Stimulated activated memory B cell treated with anti-CD40 and anti-IgM and Interleukin-4, amounts not matched to agents 10 μg/mL and 1 μg/mL and 100 μg/mL, for 72 hours (primary cell): ENCODE results near the gene KIAA0232.
"Not testable (repeated sequence)": the region's sequence is repeated elsewhere in the genome, so short reads cannot be mapped to it uniquely, and the experiment has no call there.

Experiments
- ATAC-seq: fragments of 150-1000 bp; cut with Tn5 transposase; 2 replicates; pipeline ENCODE4 v1.10.0; 2021
- H3K27ac Mint-ChIP-seq: one replicate; pipeline ENCODE4 v1.8.0; 2022; ENCODE audit warnings: mild to moderate bottlenecking, mixed read lengths
- H3K27me3 Mint-ChIP-seq: one replicate; pipeline ENCODE4 v1.8.0; 2022; ENCODE audit warnings: mixed read lengths
- H3K36me3 Mint-ChIP-seq: one replicate; pipeline ENCODE4 v1.8.0; 2022; ENCODE audit warnings: mixed read lengths
- H3K4me1 Mint-ChIP-seq: one replicate; pipeline ENCODE4 v1.8.0; 2022; ENCODE audit warnings: mixed read lengths
- H3K4me3 Mint-ChIP-seq: one replicate; pipeline ENCODE4 v1.8.0; 2022; ENCODE audit warnings: mild to moderate bottlenecking, moderate library complexity, mixed read lengths
- H3K9me3 Mint-ChIP-seq: one replicate; pipeline ENCODE4 v1.8.0; 2022; ENCODE audit warnings: mixed read lengths

KIAA0232 gene

DNA sequence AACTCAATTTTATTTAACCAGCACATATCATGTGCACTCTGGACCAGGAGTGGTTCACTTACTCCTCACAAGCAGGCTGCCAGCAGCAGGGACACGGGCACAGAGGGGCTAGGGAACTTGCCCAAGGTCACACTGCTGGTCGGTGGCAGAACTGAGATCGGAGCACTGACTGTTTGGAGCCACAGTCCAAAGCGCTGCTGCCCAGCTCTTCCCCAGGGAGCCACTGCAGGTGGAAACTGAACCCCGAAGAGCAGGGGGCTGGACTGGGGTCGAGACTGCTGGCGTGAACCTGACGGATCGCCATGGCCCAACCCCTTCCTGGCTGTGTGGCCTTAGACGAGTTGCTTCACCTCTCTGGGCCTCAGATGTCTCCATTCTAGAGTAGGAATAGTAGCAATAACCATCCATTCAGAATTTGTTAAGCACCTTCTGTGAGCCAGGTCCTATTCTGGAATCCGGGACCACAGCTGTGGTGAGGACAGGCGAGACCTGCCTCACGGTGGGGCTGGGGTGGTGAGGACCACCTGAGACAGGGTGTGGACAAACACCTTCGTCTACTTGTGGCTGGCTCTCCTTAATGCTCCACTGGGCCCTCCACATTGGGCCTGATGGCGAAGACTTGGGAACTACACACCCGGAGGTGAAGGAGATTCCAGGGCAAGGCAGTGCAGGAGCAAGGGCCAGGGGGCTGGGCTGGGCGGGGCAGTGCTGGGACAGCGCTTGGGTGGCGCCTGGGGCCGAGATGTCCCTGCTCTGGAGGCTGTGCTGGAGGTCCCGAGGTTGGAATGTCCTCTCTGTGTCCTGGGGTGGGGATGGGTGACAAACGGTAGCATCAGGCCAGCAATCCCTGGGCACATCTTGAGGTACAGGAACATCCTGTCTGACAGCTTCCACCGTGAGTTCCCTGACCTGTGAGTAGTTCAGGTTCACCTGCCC, 32.0 kb upstream of the KIAA0232 start:
- H3K27ac Mint-ChIP-seq, result no peak overlapping the region
- H3K9me3 Mint-ChIP-seq, result no peaks in the 10 kb centered on the region
- no peak overlapping the region for H3K4me3 Mint-ChIP-seq
- H3K36me3 Mint-ChIP-seq, result no peaks in the 10 kb centered on the region
- peaks cover 27% of the 10 kb centered on the region for H3K27me3 Mint-ChIP-seq
- no peaks in the 10 kb centered on the region for H3K4me1 Mint-ChIP-seq
- ATAC-seq, result no peak

- ATAC-seq, result no peak
- Mint-ChIP-seq H3K4me3 (no peak overlapping the region), H3K27me3 (peaks cover 26% of the 10 kb centered on the region), H3K36me3 (no peaks in the 10 kb centered on the region), H3K27ac (no peak overlapping the region), H3K9me3 (no peaks in the 10 kb centered on the region), H3K4me1 (no peaks in the 10 kb centered on the region)
Observed at GRCh38 chr4:6751611-6752485, 30.7 kb upstream of the KIAA0232 start.

GRCh38 chr4:6752486-6752829, 30.1 kb upstream of the KIAA0232 start:
- Mint-ChIP-seq H3K9me3 (no peaks in the 10 kb centered on the region), H3K36me3 (no peaks in the 10 kb centered on the region), H3K27ac (no peak overlapping the region), H3K4me1 (no peaks in the 10 kb centered on the region), H3K4me3 (no peak overlapping the region), H3K27me3 (peaks cover 20% of the 10 kb centered on the region)
- no peak for ATAC-seq

- H3K9me3 Mint-ChIP-seq, result no peaks in the 10 kb centered on the region
- no peak for ATAC-seq
- no peak overlapping the region for H3K4me3 Mint-ChIP-seq
- H3K4me1 Mint-ChIP-seq, result no peaks in the 10 kb centered on the region
- no peaks in the 10 kb centered on the region for H3K36me3 Mint-ChIP-seq
- peaks cover 17% of the 10 kb centered on the region for H3K27me3 Mint-ChIP-seq
- no peak overlapping the region for H3K27ac Mint-ChIP-seq
Observed at GRCh38 chr4:6753103-6753560, 29.4 kb upstream of the KIAA0232 start.

- no peak for ATAC-seq
- Mint-ChIP-seq H3K27ac (no peak overlapping the region), H3K36me3 (no peaks in the 10 kb centered on the region), H3K4me1 (no peaks in the 10 kb centered on the region), H3K27me3 (peaks cover 17% of the 10 kb centered on the region), H3K4me3 (no peak overlapping the region), H3K9me3 (no peaks in the 10 kb centered on the region)
Observed at GRCh38 chr4:6753891-6754290, 28.6 kb upstream of the KIAA0232 start.

GRCh38 chr4:6754481-6755087, 27.9 kb upstream of the KIAA0232 start:
- Mint-ChIP-seq H3K27ac (no peak overlapping the region), H3K36me3 (no peaks in the 10 kb centered on the region), H3K27me3 (peaks cover 10% of the 10 kb centered on the region), H3K4me3 (no peak overlapping the region), H3K4me1 (no peaks in the 10 kb centered on the region), H3K9me3 (no peaks in the 10 kb centered on the region)
- no peak for ATAC-seq

DNA sequence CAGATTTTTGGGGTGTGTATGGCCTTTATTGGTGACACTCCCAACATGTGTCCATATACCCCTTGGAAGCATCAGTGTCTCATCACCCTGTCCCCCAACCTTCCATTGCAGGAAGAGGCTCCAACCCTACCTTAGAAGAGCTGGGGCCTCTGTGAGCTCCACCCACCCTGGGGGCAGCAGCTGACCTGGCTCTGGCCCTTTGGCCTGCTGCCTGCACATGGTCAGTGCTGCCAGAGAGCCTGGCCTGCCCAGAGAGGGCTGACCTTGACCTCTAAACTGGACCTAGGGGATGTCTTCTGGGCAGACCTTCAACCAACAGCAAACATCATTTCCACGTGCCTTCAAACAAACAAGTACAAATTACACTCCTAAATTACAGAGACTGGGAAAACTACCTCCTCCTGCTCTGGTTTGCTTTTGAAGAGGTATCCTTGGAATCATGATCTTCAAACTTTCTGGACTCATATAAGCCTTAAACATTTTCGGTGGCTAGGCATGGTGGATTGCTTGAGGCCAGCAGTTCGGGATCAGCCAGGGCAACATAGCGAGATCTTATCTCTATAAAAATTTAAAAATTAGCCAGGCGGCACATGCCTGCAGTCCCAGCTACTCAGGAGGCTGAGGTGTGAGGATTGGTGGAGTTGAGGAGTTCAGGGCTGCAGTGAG, 27.3 kb upstream of the KIAA0232 start:
- no peak for ATAC-seq
- H3K27me3 Mint-ChIP-seq, result peaks cover 5% of the 10 kb centered on the region
- no peak overlapping the region for H3K27ac Mint-ChIP-seq
- no peaks in the 10 kb centered on the region for H3K9me3 Mint-ChIP-seq
- no peaks in the 10 kb centered on the region for H3K4me1 Mint-ChIP-seq
- H3K4me3 Mint-ChIP-seq, result no peak overlapping the region
- H3K36me3 Mint-ChIP-seq, result no peaks in the 10 kb centered on the region

- peaks cover 12% of the 10 kb centered on the region for H3K27me3 Mint-ChIP-seq
- H3K4me3 Mint-ChIP-seq, H3K9me3 Mint-ChIP-seq, H3K4me1 Mint-ChIP-seq, H3K27ac Mint-ChIP-seq, H3K36me3 Mint-ChIP-seq, ATAC-seq: not testable (repeated sequence)
Observed at GRCh38 chr4:6756345-6756744, 26.2 kb upstream of the KIAA0232 start.

DNA sequence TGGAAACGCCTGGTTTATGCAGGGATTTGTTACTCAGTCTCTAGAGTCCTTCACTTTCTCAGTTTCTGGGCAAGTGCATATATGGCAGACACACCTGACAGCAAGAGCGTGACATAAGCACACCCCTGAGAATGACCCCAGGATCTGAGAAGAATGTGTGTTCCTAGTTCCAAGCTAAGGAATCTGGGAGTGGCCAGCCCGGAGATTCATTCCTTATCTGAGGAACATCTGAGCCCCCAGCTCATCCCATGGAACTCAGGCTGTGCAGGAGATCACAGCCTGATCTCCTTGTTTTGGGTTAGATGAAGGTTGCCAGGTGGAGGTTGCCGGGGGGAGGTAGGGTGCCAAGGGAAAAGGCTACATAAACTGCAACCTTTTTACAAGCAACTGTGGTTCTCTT, 23.8 kb upstream of the KIAA0232 start:
- Mint-ChIP-seq H3K36me3 (no peaks in the 10 kb centered on the region), H3K27ac (no peak overlapping the region)
- ATAC-seq, result no peak

DNA sequence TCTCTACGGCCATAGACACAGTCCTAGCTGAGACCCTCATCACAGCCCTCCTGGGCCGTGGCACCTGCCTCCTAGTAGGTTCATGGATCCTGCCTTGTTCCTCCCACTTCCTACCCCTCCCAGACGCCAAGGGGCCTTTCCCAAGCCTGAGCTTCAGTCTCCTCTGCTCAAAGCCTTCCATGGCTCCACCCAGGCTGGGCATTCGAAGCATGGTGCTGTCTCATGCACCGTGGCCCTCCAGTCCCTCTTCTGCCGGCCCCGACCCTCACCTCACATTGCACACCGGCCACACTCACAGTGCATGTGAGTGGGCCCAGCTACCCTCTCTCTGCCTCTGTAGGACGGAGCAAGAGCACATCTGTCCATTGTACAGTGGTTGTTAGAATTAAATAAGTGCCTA, 21.7 kb upstream of the KIAA0232 start:
- no peak for ATAC-seq
- Mint-ChIP-seq H3K27ac (no peak overlapping the region), H3K4me3 (no peak overlapping the region), H3K36me3 (no peaks in the 10 kb centered on the region), H3K27me3 (peaks cover 40% of the 10 kb centered on the region), H3K9me3 (no peaks in the 10 kb centered on the region), H3K4me1 (no peaks in the 10 kb centered on the region)

More for the DNA sequence above, 23.8 kb upstream of the KIAA0232 start:
- H3K4me1 Mint-ChIP-seq, result no peaks in the 10 kb centered on the region
- H3K27me3 Mint-ChIP-seq, result peaks cover 24% of the 10 kb centered on the region
- H3K4me3 Mint-ChIP-seq, result no peak overlapping the region
- no peaks in the 10 kb centered on the region for H3K9me3 Mint-ChIP-seq

DNA sequence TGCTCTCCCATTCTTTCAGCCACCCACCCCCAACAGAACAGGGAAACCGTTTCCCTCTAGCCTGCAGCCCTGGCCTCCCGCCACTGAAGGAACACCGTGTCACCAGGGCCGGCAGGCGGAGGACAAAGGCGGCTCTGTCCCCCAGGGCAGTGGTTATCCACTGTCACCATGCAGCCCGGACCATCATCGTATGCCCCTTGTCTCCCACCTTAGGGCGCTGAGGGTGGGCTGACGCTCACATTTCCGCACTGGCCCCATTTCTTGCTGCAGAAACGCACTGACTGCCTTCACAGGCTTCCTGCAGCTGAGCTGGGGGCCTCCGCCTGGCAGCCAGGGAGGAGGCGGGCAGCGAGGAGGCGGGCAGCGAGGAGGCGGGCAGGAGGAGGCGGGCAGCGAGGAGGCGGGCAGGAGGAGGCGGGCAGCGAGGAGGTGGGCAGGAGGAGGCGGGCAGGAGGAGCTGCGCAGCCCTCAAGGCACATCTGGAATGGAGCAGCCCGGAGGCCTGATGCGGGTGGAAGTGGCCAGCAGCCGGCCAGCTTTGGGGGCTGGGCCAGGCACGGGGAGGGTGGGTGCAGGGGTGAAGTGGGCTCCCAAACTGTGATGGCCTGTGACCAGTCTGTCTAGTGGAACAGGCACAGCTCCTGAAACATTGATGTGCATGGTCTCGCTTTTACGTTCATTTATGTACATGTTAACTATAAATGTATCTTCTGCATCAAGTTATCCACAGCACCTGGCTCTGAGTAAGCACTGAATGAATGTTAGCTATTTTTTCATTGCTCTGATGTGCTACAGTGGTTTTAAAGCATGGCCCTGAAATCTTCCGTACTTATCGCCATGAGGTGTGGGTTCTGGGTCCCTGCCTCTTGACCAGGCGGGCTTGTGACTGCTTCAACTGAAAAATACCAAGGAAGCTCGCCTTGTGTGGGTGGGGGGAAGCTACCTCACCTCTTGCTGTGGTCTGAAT, 20.6 kb upstream of the KIAA0232 start:
- no peak for ATAC-seq
- no peaks in the 10 kb centered on the region for H3K9me3 Mint-ChIP-seq
- no peaks in the 10 kb centered on the region for H3K36me3 Mint-ChIP-seq
- H3K4me1 Mint-ChIP-seq, result no peaks in the 10 kb centered on the region
- no peak overlapping the region for H3K4me3 Mint-ChIP-seq
- peaks cover 51% of the 10 kb centered on the region for H3K27me3 Mint-ChIP-seq
- H3K27ac Mint-ChIP-seq, result no peak overlapping the region

GRCh38 chr4:6763330-6763851, 19.1 kb upstream of the KIAA0232 start:
- H3K4me1 Mint-ChIP-seq, result no peaks in the 10 kb centered on the region
- H3K27ac Mint-ChIP-seq, result no peak overlapping the region
- H3K27me3 Mint-ChIP-seq, result peaks cover 51% of the 10 kb centered on the region
- no peak overlapping the region for H3K4me3 Mint-ChIP-seq
- ATAC-seq, result no peak
- no peaks in the 10 kb centered on the region for H3K9me3 Mint-ChIP-seq
- H3K36me3 Mint-ChIP-seq, result no peaks in the 10 kb centered on the region

DNA sequence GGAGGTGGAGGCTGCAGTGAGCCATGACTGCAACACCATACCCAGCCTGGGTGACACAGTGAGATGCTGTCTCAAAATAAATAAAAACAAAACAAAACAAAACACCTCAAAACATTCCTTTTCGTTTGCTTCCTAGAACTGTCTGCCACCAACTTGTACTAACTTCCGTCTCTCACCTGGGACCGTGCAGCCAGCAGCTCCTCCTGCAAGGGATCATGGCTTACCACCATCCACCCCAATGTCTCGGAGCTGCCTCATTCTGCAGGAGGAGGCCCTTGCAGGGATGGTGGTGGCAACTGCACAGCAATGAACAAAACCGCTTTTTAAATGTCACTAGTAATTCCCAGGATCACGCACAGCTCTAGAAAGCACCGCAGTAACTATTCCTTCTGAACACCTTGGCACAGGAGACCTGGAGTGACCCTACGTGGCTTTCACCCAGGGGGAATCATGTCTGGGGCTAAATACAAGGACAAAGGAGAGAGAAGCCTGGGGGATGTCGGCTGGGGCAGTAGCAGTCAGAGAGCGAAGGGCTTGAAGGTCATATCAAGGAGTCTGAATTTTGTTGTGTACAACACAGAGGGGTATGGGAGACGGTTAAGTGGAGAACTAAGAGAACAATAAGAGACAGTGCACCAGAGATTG, 17.4 kb upstream of the KIAA0232 start:
- ATAC-seq, result no peak
- H3K4me3 Mint-ChIP-seq, result no peak overlapping the region
- no peaks in the 10 kb centered on the region for H3K9me3 Mint-ChIP-seq
- no peaks in the 10 kb centered on the region for H3K4me1 Mint-ChIP-seq
- no peaks in the 10 kb centered on the region for H3K36me3 Mint-ChIP-seq
- H3K27me3 Mint-ChIP-seq, result peaks cover 51% of the 10 kb centered on the region
- H3K27ac Mint-ChIP-seq, result no peak overlapping the region
